PC-9 (cell line): ENCODE results near the gene NPHP4. TPM values are rescaled to one million over a fixed set of nuclear protein-coding genes. Genes with fewer than 3 reads are reported as not detected.

ENCODE experiments used
- BruUV-seq: library from RNA; stranded (reverse); fragments of 400-500 nt; replicated peaks from 2 replicates; lab custom pipeline; 2021; lab: Mats Ljungman, UMichigan
- CTCF ChIA-PET: fragments of 300-600 bp; sonication (Branson Sonifier 250); formaldehyde crosslinking; loops from one replicate; lab custom pipeline; 2022; ENCODE audit warnings: antibody characterized with exemption; lab: Charles Lee
- POLR2A ChIA-PET: fragments of 300-600 bp; sonication (Branson Sonifier 250); formaldehyde crosslinking; loops from one replicate; lab custom pipeline; 2022; ENCODE audit warnings: antibody characterized with exemption; ENCODE audit not compliant: unreplicated experiment; lab: Charles Lee
- DNase-seq, 2 experiments: peaks; one replicate each; pipeline versions ENCODE4 v3.0.0 to v3.0.0-alpha.2; 2015 to 2022; ENCODE audit warnings: mixed read lengths in 1 of 2
- H2AFZ ChIP-seq: fragments of 200-600 bp; sonication (generic); 2 replicates; pipeline ENCODE4 v1.8.1; 2017; ENCODE audit warnings: antibody characterized with exemption
- H3F3A ChIP-seq: fragments of 200-600 bp; sonication (generic); 2 replicates; pipeline ENCODE4 v1.8.1; 2017; ENCODE audit warnings: antibody characterized with exemption, mild to moderate bottlenecking, low read depth; ENCODE audit not compliant: insufficient read depth
- H3K27ac ChIP-seq: fragments of 200-600 bp; sonication (generic); 2 replicates; pipeline ENCODE4 v1.6.1; 2016; ENCODE audit warnings: mixed run types
- H3K27me3 ChIP-seq: fragments of 200-600 bp; sonication (generic); 2 replicates; pipeline ENCODE4 v1.6.1; 2016; ENCODE audit warnings: low read depth, mixed run types; ENCODE audit not compliant: insufficient read depth
- H3K36me3 ChIP-seq: fragments of 200-600 bp; sonication (generic); 2 replicates; pipeline ENCODE4 v1.6.1; 2016; ENCODE audit warnings: low read depth, mixed run types
- H3K4me1 ChIP-seq: fragments of 200-600 bp; sonication (generic); replicated peaks from 2 replicates; pipeline ENCODE4 v1.6.1; 2016; ENCODE audit warnings: mixed run types; ENCODE audit not compliant: insufficient read depth
- H3K4me2 ChIP-seq: fragments of 200-600 bp; sonication (generic); 2 replicates; pipeline ENCODE4 v1.6.1; 2017; ENCODE audit warnings: mixed run types
- H3K4me3 ChIP-seq: fragments of 200-600 bp; sonication (generic); 2 replicates; pipeline ENCODE4 v1.6.1; 2016; ENCODE audit warnings: mixed run types
- H3K79me2 ChIP-seq: fragments of 200-600 bp; sonication (generic); 2 replicates; pipeline ENCODE4 v1.6.1; 2017; ENCODE audit warnings: low read depth, mixed run types
- H3K9me2 ChIP-seq: fragments of 200-600 bp; sonication (generic); 2 replicates; pipeline ENCODE4 v1.8.1; 2017; ENCODE audit warnings: mild to moderate bottlenecking; ENCODE audit not compliant: insufficient read depth
- H3K9me3 ChIP-seq: fragments of 200-600 bp; sonication (generic); 2 replicates; pipeline ENCODE4 v1.8.1; 2016; ENCODE audit warnings: low read depth; ENCODE audit not compliant: insufficient read depth
- H4K20me1 ChIP-seq: fragments of 200-600 bp; sonication (generic); 2 replicates; pipeline ENCODE4 v1.8.1; 2017; ENCODE audit not compliant: insufficient read depth
- CTCF ChIP-seq: fragments of 200-600 bp; sonication (generic); conservative IDR thresholded peaks from 2 replicates; pipeline ENCODE4 v1.6.1; 2017; ENCODE audit warnings: mixed run types, antibody characterized with exemption, mild to moderate bottlenecking, moderate library complexity
- EZH2 ChIP-seq: fragments of 200-600 bp; sonication (generic); IDR thresholded peaks from 2 replicates; pipeline ENCODE4 v1.8.0; 2017; ENCODE audit warnings: antibody characterized with exemption, low read depth
- intact Hi-C: fragments of 100-400 bp; cut with micrococcal nuclease; formaldehyde crosslinking; loops from one replicate; pipeline ENCODE4 v1.10.0; 2022; ENCODE audit not compliant: unreplicated experiment
- total RNA-seq: library from RNA; stranded (reverse); gene quantifications from 2 replicates; pipeline ENCODE4 v1.2.3, GENCODE V29; 2021

Gene NPHP4
- total RNA-seq, 1 experiment from 2014 or later: 17.9 TPM

GRCh38 chr1:5864256-5864655, 128.0 kb downstream of the NPHP4 start:
- Histone ChIP-seq H3K4me3 (no peak overlapping the region), H3F3A (no peaks in the 10 kb centered on the region), H3K27ac (no peak overlapping the region), H3K36me3 (no peaks in the 10 kb centered on the region), H3K4me2 (no peak overlapping the region), H3K27me3 (no peaks in the 10 kb centered on the region), H3K9me3 (no peaks in the 10 kb centered on the region), H3K9me2 (no peaks in the 10 kb centered on the region), H3K79me2 (no peaks in the 10 kb centered on the region), H3K4me1 (no peaks in the 10 kb centered on the region), H2AFZ (no peak overlapping the region), H4K20me1 (no peaks in the 10 kb centered on the region)
- ChIA-PET POLR2A (no interaction called here), CTCF (no interaction called here)
- intact Hi-C loops: no loop called here
- DNase-seq: no peak
- TF ChIP-seq EZH2 (no peak), CTCF (no peak)
- BruUV-seq: no TSS peak

DNA sequence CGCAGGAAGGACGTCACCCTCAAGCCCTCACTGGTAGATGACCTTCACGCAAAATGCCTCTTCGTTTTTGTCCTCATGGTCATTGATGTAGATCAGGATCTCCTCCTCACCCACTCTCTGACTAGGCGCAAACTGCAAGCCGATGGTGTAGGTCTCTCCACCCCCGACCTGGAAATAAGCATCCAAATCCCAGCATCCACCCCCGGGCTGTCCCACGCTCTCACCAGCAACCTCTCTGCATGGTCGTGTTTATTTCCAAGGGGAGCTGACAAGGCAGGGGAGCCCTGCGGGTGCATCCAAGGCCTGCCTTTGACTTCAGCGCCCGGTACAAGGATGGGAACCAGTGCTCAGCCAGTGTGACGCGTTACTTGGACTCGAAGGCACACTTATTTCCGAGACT, 129.0 kb downstream of the NPHP4 start:
- ChIA-PET CTCF (no interaction called here), POLR2A (no interaction called here)
- Histone ChIP-seq H3K4me3 (no peak overlapping the region), H3K4me2 (no peak overlapping the region), H4K20me1 (no peaks in the 10 kb centered on the region), H2AFZ (no peak overlapping the region), H3K27me3 (no peaks in the 10 kb centered on the region), H3K9me3 (no peaks in the 10 kb centered on the region), H3K36me3 (no peaks in the 10 kb centered on the region), H3K9me2 (no peaks in the 10 kb centered on the region), H3K79me2 (no peaks in the 10 kb centered on the region), H3F3A (no peaks in the 10 kb centered on the region), H3K4me1 (no peaks in the 10 kb centered on the region), H3K27ac (no peak overlapping the region)
- no TSS peak for BruUV-seq
- intact Hi-C loops: no loop called here
- no peak for DNase-seq
- no peak for TF ChIP-seq EZH2
- no peak for TF ChIP-seq CTCF

GRCh38 chr1:5861871-5862825, 130.1 kb downstream of the NPHP4 start:
- no peak for DNase-seq
- Histone ChIP-seq H2AFZ (no peak overlapping the region), H3K27me3 (no peaks in the 10 kb centered on the region), H3K27ac (no peak overlapping the region), H3K9me3 (no peaks in the 10 kb centered on the region), H3K4me3 (no peak overlapping the region), H3K36me3 (no peaks in the 10 kb centered on the region), H4K20me1 (no peaks in the 10 kb centered on the region), H3K4me2 (no peak overlapping the region), H3K4me1 (no peaks in the 10 kb centered on the region), H3K79me2 (no peaks in the 10 kb centered on the region), H3F3A (no peaks in the 10 kb centered on the region), H3K9me2 (no peaks in the 10 kb centered on the region)
- ChIA-PET CTCF (no interaction called here), POLR2A (no interaction called here)
- no TSS peak for BruUV-seq
- intact Hi-C loops: no loop called here
- no peak for TF ChIP-seq CTCF
- TF ChIP-seq EZH2: no peak
